OCI-LY7 (cell line): ENCODE measurements around the gene HDAC9. TPM values are rescaled to one million over a fixed set of nuclear protein-coding genes. Genes with fewer than 3 reads are reported as not detected.

ENCODE experiments used
- BruUV-seq: library from RNA; stranded (reverse); fragments of 400-500 nt; replicated peaks from 2 replicates; lab custom pipeline; 2021; lab: Mats Ljungman, UMichigan
- CTCF ChIA-PET: fragments of 300-600 bp; sonication (Branson Sonifier 250); formaldehyde crosslinking; loops from one replicate; lab custom pipeline; 2022; ENCODE audit warnings: antibody characterized with exemption; ENCODE audit not compliant: unreplicated experiment; lab: Charles Lee
- POLR2A ChIA-PET: fragments of 300-600 bp; sonication (Branson Sonifier 250); formaldehyde crosslinking; loops from one replicate; lab custom pipeline; 2022; ENCODE audit warnings: antibody characterized with exemption; lab: Charles Lee
- DNase-seq: peaks from one replicate; pipeline ENCODE4 v3.0.0-alpha.2; 2015; ENCODE audit warnings: low spot score
- H2AFZ ChIP-seq: fragments of 200-600 bp; sonication (generic), shearing (Covaris generic); 2 replicates; pipeline ENCODE4 v1.6.1; 2014; ENCODE audit warnings: mild to moderate bottlenecking, antibody characterized with exemption, low read length, moderate library complexity
- H3K27ac ChIP-seq: fragments of 200-600 bp; sonication (generic); 2 replicates; pipeline ENCODE4 v1.5.1; 2014; ENCODE audit warnings: mixed run types, low read depth, mild to moderate bottlenecking, moderate library complexity, low read length, inconsistent platforms; ENCODE audit not compliant: poor library complexity, severe bottlenecking
- H3K36me3 ChIP-seq: fragments of 200-600 bp; sonication (generic); 2 replicates; pipeline ENCODE4 v1.6.1; 2014; ENCODE audit warnings: mild to moderate bottlenecking, antibody characterized with exemption, low read length, moderate library complexity, mixed read lengths; ENCODE audit not compliant: insufficient read depth
- H3K4me1 ChIP-seq: fragments of 200-600 bp; sonication (generic); 2 replicates; pipeline ENCODE4 v1.5.1; 2014; ENCODE audit warnings: mild to moderate bottlenecking, low read length; ENCODE audit not compliant: insufficient read depth, poor library complexity, severe bottlenecking
- H3K4me2 ChIP-seq: fragments of 200-600 bp; sonication (generic); 2 replicates; pipeline ENCODE4 v1.6.1; 2014; ENCODE audit warnings: mild to moderate bottlenecking, low read length
- H3K4me3 ChIP-seq: fragments of 200-600 bp; sonication (generic); 2 replicates; pipeline ENCODE4 v1.5.1; 2014; ENCODE audit warnings: mild to moderate bottlenecking, low read depth, low read length; ENCODE audit not compliant: poor library complexity, severe bottlenecking
- H3K79me2 ChIP-seq: fragments of 200-600 bp; sonication (generic); 2 replicates; pipeline ENCODE4 v1.6.1; 2016; ENCODE audit warnings: low read depth, mild to moderate bottlenecking, low read length, moderate library complexity, mixed read lengths; ENCODE audit not compliant: insufficient read depth
- H3K9me2 ChIP-seq: fragments of 200-600 bp; sonication (generic); 2 replicates; pipeline ENCODE4 v1.6.1; 2016; ENCODE audit warnings: mild to moderate bottlenecking, low read length, mixed read lengths; ENCODE audit not compliant: insufficient read depth
- H3K9me3 ChIP-seq: fragments of 200-600 bp; sonication (generic); 2 replicates; pipeline ENCODE4 v1.6.1; 2014; ENCODE audit warnings: mild to moderate bottlenecking, mixed run types, low read length, mixed read lengths
- H4K20me1 ChIP-seq: fragments of 200-600 bp; sonication (generic); 2 replicates; pipeline ENCODE4 v1.6.1; 2014; ENCODE audit warnings: mild to moderate bottlenecking, antibody characterized with exemption, low read length, moderate library complexity, mixed read lengths; ENCODE audit not compliant: insufficient read depth
- CTCF ChIP-seq: fragments of 200-600 bp; sonication (generic); conservative IDR thresholded peaks from 2 replicates; pipeline ENCODE4 v1.5.1; 2014; ENCODE audit warnings: mild to moderate bottlenecking, antibody characterized with exemption, low read length, moderate library complexity, mixed read lengths
- EZH2phosphoT487 ChIP-seq: fragments of 200-600 bp; sonication (generic); IDR thresholded peaks from 2 replicates; pipeline ENCODE4 v1.6.1; 2018; ENCODE audit warnings: low read depth, borderline replicate concordance, mild to moderate bottlenecking, mixed run types, antibody characterized with exemption, low read length, moderate library complexity, mixed read lengths
- intact Hi-C: fragments of 100-400 bp; cut with micrococcal nuclease; formaldehyde crosslinking; loops from one replicate; pipeline ENCODE4 v1.10.0; 2022; ENCODE audit not compliant: unreplicated experiment
- total RNA-seq, 2 experiments: library from RNA; depleted of rRNA in 1 of 2; stranded (reverse); fragments of >200 nt in 1 of 2; shearing (Covaris generic) in 1 of 2; gene quantifications; 2 replicates each; pipeline ENCODE4 v1.2.3, GENCODE V29; 2014 to 2022

The HDAC9 gene
- total RNA-seq, 2 experiments from 2014 or later: 58.8 to 91.7 TPM

GRCh38 chr7:18468795-18469194 is 26.8 kb upstream of the HDAC9 start:
- no peak for DNase-seq
- intact Hi-C loops: no loop called here

GRCh38 chr7:18469316-18469715 is 26.2 kb upstream of the HDAC9 start:
- Histone ChIP-seq H3K9me2 (no peaks in the 10 kb centered on the region), H3K27ac (no peak overlapping the region), H3K4me3 (no peak overlapping the region), H3K79me2 (no peaks in the 10 kb centered on the region), H3K36me3 (no peaks in the 10 kb centered on the region), H2AFZ (no peak overlapping the region), H3K9me3 (no peaks in the 10 kb centered on the region), H3K4me2 (no peak overlapping the region), H3K4me1 (no peaks in the 10 kb centered on the region), H4K20me1 (no peaks in the 10 kb centered on the region)
- no peak for TF ChIP-seq CTCF
- POLR2A ChIA-PET: interaction anchor here (0.5 to 1.0 kb wide), 5 partner anchors 9 to 189 kb away, joined by 3 to 4 read pairs (median 3); no protein-coding TSS in a partner anchor
- intact Hi-C loops: no loop called here
- CTCF ChIA-PET: no interaction called here
- BruUV-seq: no TSS peak
- DNase-seq: no peak

More at GRCh38 chr7:18468795-18469194, 26.8 kb upstream of the HDAC9 start:
- Histone ChIP-seq H3K4me1 (no peaks in the 10 kb centered on the region), H3K36me3 (no peaks in the 10 kb centered on the region), H3K79me2 (no peaks in the 10 kb centered on the region), H4K20me1 (no peaks in the 10 kb centered on the region), H3K4me2 (no peak overlapping the region), H3K4me3 (no peak overlapping the region), H3K9me2 (no peaks in the 10 kb centered on the region), H2AFZ (no peak overlapping the region), H3K9me3 (no peaks in the 10 kb centered on the region), H3K27ac (no peak overlapping the region)
- CTCF ChIA-PET: no interaction called here
- no peak for TF ChIP-seq CTCF
- TF ChIP-seq EZH2phosphoT487: no peak
- no TSS peak for BruUV-seq
- POLR2A ChIA-PET: interaction anchor here (0.7 to 1.3 kb wide), 4 partner anchors 27 to 99 kb away, joined by 3 read pairs; partner anchors contain the start of gene HDAC9

GRCh38 chr7:18471476-18472160 is 23.9 kb upstream of the HDAC9 start:
- ChIA-PET POLR2A (interaction anchor here (0.5 to 0.9 kb wide), 3 partner anchors 10 to 1175 kb away, joined by 3 to 5 read pairs (median 3); no protein-coding TSS in a partner anchor), CTCF (no interaction called here)
- no TSS peak for BruUV-seq

More at GRCh38 chr7:18471476-18472160, 23.9 kb upstream of the HDAC9 start:
- no peaks in the 10 kb centered on the region for H4K20me1 ChIP-seq
- TF ChIP-seq CTCF: no peak
- TF ChIP-seq EZH2phosphoT487: no peak
- DNase-seq: no peak
- no peak overlapping the region for H3K4me3 ChIP-seq
- H3K4me2 ChIP-seq: no peak overlapping the region
- no peaks in the 10 kb centered on the region for H3K9me3 ChIP-seq
- intact Hi-C loops: no loop called here
- H3K9me2 ChIP-seq: no peaks in the 10 kb centered on the region
- H2AFZ ChIP-seq: no peak overlapping the region
- no peaks in the 10 kb centered on the region for H3K79me2 ChIP-seq
- H3K36me3 ChIP-seq: no peaks in the 10 kb centered on the region
- no peaks in the 10 kb centered on the region for H3K4me1 ChIP-seq
- no peak overlapping the region for H3K27ac ChIP-seq
